Measurements from ENCODE around the gene GABPA.

Gene GABPA

GRCh38 chr21:25809013-25809412 is 74.2 kb downstream of the GABPA start:
- no peak for DNase-seq (ENCODE audit: low read depth in 2 of 2)

GRCh38 chr21:25811186-25811585 is 76.4 kb downstream of the GABPA start:
- DNase-seq (ENCODE audit: low read depth in 2 of 2) = no peak

- no peak for DNase-seq (ENCODE audit: low read depth in 2 of 2)
These were observed 79.1 kb downstream of the GABPA start for GRCh38 chr21:25813917-25814316.

GRCh38 chr21:25818121-25818520 is 83.3 kb downstream of the GABPA start:
- DNase-seq (ENCODE audit: low read depth in 2 of 2) = no peak

DNA sequence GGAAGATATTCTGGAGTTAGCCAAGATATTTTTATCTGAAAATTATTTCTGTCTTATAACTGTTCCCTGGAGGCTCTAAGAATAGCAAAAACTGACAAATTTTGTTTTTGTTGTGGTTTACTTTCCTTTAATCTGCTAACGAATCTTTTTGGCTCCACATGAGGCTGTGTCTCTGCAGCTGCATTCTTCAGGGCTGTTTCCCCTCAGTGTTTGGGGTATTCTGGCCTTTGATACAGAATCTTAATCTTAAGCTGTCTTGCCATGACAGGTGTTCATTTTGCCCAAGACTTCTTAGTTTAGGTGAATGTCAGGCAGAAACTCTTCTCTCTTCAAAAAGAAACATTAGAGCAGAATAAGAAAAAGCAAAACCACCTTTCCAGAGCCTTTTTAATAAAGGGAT is 83.8 kb downstream of the GABPA start:
- no peak for DNase-seq (ENCODE audit: low read depth in 2 of 2)
